ENCODE results near the gene TEP1.

GRCh38 chr14:20375471-20375870 lies 37.8 kb downstream of the TEP1 start:
- TF ChIP-seq CTCF (IDR thresholded peaks at IDR 0.05): no peak
- TF ChIP-seq POLR2A (IDR thresholded peaks at IDR 0.05): no peak
- TF ChIP-seq EP300 (IDR thresholded peaks at IDR 0.05): no peak

Data from upper lobe of left lung (tissue), 4 donors.